Amniotic stem cell (primary cell): Measurements from ENCODE around the gene HSD17B12.

Source experiments
- DNase-seq: peaks from one replicate; lab custom pipeline; 2025; lab: John Stamatoyannopoulos, UW

The HSD17B12 gene

DNA sequence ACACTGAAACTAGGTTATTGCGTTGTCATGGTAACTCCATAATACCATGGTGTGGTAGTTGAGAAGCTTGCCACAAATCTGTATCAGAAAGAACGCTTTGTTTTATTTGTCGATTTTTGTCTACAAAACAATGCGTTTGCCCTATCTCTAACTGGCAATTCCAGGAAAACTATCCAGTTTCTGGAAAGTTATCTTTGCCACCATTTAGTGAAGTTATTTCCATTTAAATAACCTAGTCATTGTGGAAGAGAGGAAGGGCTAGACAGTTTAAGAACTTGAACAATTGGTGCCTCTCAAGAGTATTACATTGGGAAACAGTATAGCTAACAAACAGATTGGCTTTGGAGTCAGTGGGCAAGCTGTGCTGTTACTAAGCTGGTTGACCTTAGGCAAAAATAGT, 7.9 kb downstream of the HSD17B12 start:
- DNase-seq, result no peak

GRCh38 chr11:43689167-43689566, 8.6 kb downstream of the HSD17B12 start:
- DNase-seq, result no peak

DNA sequence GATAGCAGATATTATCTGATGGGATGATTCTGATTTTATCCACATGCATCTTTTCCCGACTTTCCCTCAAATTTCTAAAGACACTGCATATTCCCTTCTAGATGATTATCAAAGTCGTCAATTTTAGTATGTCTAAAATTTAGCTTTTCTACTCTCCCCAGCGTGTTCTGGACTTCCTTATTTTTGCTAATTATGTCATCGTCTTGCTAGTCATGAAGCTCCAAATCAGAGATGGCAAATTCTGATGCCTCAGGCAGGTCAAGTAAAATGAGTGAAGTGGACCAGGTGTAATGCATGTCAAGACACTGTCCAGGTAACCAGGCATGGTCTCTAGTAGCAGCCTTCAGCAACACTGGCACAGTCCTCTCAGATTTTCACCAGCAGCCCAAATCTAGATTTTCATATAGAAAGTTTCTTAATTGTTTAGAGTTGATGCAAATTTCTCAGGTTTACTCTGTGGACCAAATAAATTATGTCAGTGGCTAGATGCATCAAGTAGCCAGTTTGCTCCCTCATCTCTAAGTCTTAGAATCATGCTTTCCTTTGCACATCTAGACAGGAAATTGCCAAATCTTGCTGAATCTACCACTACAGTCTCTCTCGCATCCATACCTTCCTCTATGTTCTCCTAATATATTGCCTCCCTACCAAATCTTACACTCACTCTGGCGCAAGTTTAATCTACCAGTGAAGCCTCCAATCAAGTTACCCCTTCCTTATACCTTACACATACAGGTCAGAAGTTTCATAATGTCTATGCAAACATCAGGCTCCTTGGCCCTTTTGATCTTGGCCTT, 10.6 kb downstream of the HSD17B12 start:
- no peak for DNase-seq

- DNase-seq, result no peak
These were observed 11.3 kb downstream of the HSD17B12 start for GRCh38 chr11:43691806-43692205.

GRCh38 chr11:43693069-43693468, 12.5 kb downstream of the HSD17B12 start:
- DNase-seq, result no peak

- DNase-seq, result no peak
These were observed 13.2 kb downstream of the HSD17B12 start for GRCh38 chr11:43693731-43694130.

GRCh38 chr11:43694477-43694876, 13.9 kb downstream of the HSD17B12 start:
- no peak for DNase-seq

GRCh38 chr11:43697679-43698078, 17.1 kb downstream of the HSD17B12 start:
- DNase-seq, result no peak

GRCh38 chr11:43699870-43700269, 19.3 kb downstream of the HSD17B12 start:
- no peak for DNase-seq

- no peak for DNase-seq
These were observed 26.1 kb downstream of the HSD17B12 start for GRCh38 chr11:43706631-43707030.

DNA sequence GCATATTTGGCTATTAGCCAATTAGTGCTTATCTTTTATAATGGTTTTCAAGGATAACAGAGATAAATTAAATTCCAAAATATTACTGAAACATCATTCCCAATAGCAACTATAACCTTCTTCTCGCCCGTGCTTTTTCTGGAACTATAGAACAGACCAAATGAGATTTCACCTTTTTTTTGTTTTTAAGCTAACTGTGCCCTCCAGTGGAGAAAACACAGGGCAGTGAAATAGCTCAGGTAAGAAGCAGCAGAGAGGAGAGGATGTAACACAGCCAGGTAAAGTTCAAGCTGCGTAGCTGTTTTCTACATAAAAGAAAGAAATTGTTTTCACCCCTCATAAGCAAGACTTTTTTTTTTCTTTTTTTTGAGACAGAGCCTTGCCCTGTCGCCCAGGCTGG, 28.2 kb downstream of the HSD17B12 start:
- no peak for DNase-seq

- no peak for DNase-seq
These were observed 29.2 kb downstream of the HSD17B12 start for GRCh38 chr11:43709689-43710088.

- DNase-seq, result no peak
These were observed 32.1 kb downstream of the HSD17B12 start for GRCh38 chr11:43712676-43713075.

DNA sequence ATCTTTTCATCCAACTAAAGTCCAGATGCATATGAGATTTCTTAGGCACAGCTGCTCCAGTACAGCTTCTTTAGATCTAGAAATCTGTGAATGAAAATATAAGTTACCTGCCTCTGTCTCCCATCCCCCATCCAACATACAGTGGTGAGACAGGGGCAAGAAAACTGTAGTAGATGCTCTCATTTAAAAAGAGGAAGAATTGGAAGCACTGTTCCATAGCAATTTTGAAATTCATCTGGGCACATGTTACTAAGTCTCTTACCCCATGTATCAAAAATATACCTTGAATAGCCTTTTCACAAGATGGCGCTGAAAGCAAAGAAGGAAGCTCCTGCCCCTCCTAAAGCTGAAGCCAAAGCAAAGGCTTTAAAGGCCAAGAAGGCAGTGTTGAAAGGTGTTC, 37.8 kb downstream of the HSD17B12 start:
- DNase-seq, result no peak

DNA sequence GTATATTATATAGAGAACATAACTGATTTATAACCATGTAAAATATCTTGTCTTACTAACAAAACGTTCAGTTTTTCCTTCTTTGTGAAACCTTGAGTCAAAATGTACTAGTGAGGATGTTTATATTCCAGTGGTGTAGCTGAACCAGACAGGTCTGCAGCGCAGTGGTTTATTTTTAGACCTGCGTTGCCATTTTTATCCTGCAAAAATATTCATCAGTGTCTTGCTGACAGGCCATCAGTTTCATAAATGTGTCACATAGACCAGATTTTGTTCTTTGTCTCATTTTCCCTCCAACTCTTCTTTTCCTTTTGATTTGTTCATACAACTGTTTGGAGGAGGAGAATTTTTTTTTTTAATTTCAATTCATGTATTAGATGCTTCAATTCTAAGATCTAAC, 43.1 kb downstream of the HSD17B12 start:
- DNase-seq, result no peak

DNA sequence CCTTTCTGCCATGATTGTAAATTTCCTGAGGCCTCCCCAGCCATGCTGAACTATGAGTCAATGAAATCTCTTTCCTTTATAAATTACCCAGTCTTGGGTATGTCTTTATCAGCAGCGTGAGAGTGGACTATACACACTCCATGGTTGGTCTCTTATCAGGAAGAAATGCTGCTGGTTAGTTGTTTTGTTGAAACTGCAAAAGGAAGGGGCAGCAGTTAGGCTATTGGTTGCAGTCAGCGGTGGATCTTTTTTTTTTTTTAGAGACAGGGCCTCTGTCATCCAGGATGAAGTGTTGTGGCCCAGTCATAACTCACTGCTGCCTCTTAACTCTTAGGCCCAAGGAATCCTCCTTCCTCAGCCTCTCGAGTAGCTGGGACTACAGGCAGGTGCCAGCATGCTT, 51.7 kb downstream of the HSD17B12 start:
- no peak for DNase-seq

GRCh38 chr11:43734256-43734655, 53.7 kb downstream of the HSD17B12 start:
- DNase-seq, result no peak

- DNase-seq, result no peak
These were observed 54.6 kb downstream of the HSD17B12 start for GRCh38 chr11:43735115-43735514.

- no peak for DNase-seq
These were observed 55.4 kb downstream of the HSD17B12 start for GRCh38 chr11:43735961-43736360.

DNA sequence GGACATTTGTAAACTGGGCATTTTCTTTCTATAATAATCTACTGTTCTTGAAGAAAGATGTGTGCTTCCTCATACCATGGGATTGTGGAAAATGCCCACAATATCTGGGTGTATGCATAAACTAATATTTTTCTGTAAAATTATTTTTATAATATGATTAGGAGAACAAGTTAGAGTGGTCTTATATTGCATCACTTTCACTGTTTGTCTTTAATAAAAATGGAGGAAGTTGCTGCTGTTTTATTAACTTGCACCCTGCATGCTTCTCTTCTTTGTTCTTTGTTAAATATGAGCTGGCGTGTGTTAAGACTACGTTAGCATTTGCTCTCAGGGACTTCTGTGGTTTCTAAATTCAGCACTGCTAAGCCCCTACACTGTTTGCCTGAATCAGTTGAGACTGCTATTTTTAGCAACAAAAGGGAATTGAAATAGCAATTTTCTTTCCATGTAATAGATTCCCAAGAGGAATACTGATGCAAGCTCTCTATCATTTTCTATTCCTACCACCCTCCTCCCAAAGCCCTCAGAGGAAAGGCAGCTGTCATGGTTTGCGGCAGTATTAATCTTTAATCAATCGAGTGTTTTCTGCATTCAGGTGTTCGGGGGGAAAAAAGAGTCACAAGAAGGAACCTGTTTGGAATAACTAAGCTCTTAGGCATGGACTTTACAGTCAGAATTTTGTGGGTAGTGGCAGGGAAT, 56.1 kb downstream of the HSD17B12 start:
- peak; percentile 16 for DNase-seq

DNA sequence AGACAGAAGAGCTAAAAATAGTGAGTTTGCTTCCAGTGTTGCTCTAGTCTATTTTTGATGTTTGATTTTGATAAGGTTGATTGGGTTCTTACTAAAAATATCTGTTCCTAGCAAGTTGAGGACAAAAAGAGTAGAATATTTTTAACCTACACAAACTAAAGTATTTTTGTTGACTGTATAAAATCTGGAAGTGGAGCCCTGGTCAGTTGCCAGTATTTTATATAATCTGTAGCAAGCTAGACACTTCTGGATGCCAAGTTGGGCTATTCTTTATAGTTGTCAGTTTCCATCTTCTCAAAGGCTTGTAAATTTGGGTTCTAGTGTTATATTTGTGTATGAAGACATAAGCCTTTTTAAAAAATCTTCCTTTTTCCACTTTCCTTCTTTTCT, 56.7 kb downstream of the HSD17B12 start:
- no peak for DNase-seq

GRCh38 chr11:43738600-43739409, 58.3 kb downstream of the HSD17B12 start:
- DNase-seq, result peak; percentile 56

DNA sequence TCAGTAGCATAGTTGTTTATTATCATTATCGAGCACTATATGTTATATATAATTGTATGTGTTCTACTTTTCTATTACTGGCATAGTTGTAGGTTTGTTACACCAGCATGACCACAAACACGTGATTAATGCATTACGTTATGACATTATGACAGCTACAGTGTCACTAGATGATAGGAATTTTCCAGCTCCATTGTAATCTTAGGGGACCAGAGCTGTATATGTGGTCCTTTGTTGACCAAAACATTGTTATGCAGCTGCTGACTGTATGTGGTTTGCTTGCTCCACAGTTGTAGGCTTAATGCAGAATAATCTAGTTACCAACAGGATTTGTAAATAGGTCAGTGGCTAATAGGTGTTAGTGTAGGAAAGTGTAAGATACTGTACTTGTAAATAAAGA, 66.1 kb downstream of the HSD17B12 start:
- no peak for DNase-seq
